B cell (primary cell): ENCODE results near the gene MX1. TPM values are rescaled to one million over a fixed set of nuclear protein-coding genes. Genes with fewer than 3 reads are reported as not detected.

Experiments
- ATAC-seq: fragments of 200-7000 bp; cut with Tn5 transposase; one replicate; pipeline ENCODE4 v1.10.0; 2021; ENCODE audit warnings: low read depth, mild to moderate bottlenecking, moderate number of reproducible peaks, moderate library complexity
- CTCF ChIA-PET: fragments of 350-600 bp; sonication (Branson Sonifier 250); formaldehyde crosslinking; loops from one replicate; lab custom pipeline; 2021; ENCODE audit warnings: antibody characterized with exemption, inconsistent platforms; lab: Charles Lee
- POLR2A ChIA-PET: fragments of 350-600 bp; sonication (Branson Sonifier 250); formaldehyde crosslinking; loops from one replicate; lab custom pipeline; 2021; ENCODE audit warnings: antibody characterized with exemption; lab: Charles Lee
- DNase-seq: peaks from one replicate; pipeline ENCODE4 v3.0.0; 2013
- H2AFZ ChIP-seq: 2 replicates; pipeline ENCODE4 v1.6.1; 2012; ENCODE audit warnings: mild to moderate bottlenecking, low read depth, low read length; ENCODE audit not compliant: insufficient read depth, poor library complexity, severe bottlenecking
- H3K27ac ChIP-seq, 2 donors: 1 replicate in 1 of 2; 2 replicates in 1 of 2; pipeline ENCODE4 v1.5.1; 2012 to 2013; ENCODE audit warnings: low read length in 2 of 2, mild to moderate bottlenecking in 2 of 2, moderate library complexity in 1 of 2
- H3K27me3 ChIP-seq, 4 experiments: fragments of 200-600 bp in 1 of 4; sonication (generic) in 1 of 4; replicated peaks in 1 of 4; 1 replicate in 2 of 4; 2 replicates in 2 of 4; pipeline versions ENCODE4 v1.6.1 to v1.7.0; 2013 to 2016; ENCODE audit warnings: low read length in 3 of 4, mild to moderate bottlenecking in 2 of 4, mixed read lengths in 1 of 4, moderate library complexity in 1 of 4; ENCODE audit not compliant: insufficient read depth in 4 of 4, control insufficient read depth in 3 of 4; ENCODE audit errors: control extremely low read depth in 1 of 4
- H3K36me3 ChIP-seq, 2 experiments: replicated peaks in 1 of 2; 1 replicate in 1 of 2; 2 replicates in 1 of 2; pipeline versions ENCODE4 v1.6.1 to v1.7.1; 2013; ENCODE audit warnings: low read length in 1 of 2; ENCODE audit not compliant: insufficient read depth in 2 of 2, control insufficient read depth in 1 of 2; ENCODE audit errors: control extremely low read depth in 1 of 2, extremely low read depth in 1 of 2
- H3K4me1 ChIP-seq, 2 donors: fragments of 200-600 bp in 1 of 2; sonication (generic) in 1 of 2; 1 replicate in 1 of 2; 2 replicates in 1 of 2; pipeline versions ENCODE4 v1.5.1 to v1.6.1; 2013 to 2017; ENCODE audit warnings: low read length in 2 of 2; ENCODE audit not compliant: control insufficient read depth in 2 of 2, insufficient read depth in 2 of 2
- H3K4me2 ChIP-seq: replicated peaks from 2 replicates; pipeline ENCODE3; 2012; ENCODE audit warnings: mild to moderate bottlenecking, low read depth, low read length; ENCODE audit not compliant: poor library complexity, severe bottlenecking
- H3K4me3 ChIP-seq, 5 experiments: fragments of 200-600 bp in 1 of 5; sonication (generic) in 1 of 5; 1 replicate in 3 of 5; 2 replicates in 2 of 5; pipeline versions ENCODE4 v1.5.1 to v1.7.0; 2011 to 2016; ENCODE audit warnings: low read length in 4 of 5, mild to moderate bottlenecking in 4 of 5, low read depth in 2 of 5, control low read depth in 1 of 5, moderate library complexity in 1 of 5; ENCODE audit not compliant: insufficient read depth in 1 of 5; ENCODE audit errors: control extremely low read depth in 1 of 5, extremely low read depth in 1 of 5
- H3K79me2 ChIP-seq: fragments of 200-600 bp; sonication (generic); one replicate; pipeline ENCODE4 v1.6.0; 2016; ENCODE audit warnings: low read length; ENCODE audit not compliant: control insufficient read depth, insufficient read depth
- H3K9ac ChIP-seq: fragments of 200-600 bp; sonication (generic); 2 replicates; pipeline ENCODE4 v1.6.1; 2017; ENCODE audit warnings: mild to moderate bottlenecking, low read length, moderate library complexity
- H3K9me3 ChIP-seq, 3 donors: one replicate each; pipeline versions ENCODE4 v1.6.1 to v1.7.1; 2013; ENCODE audit warnings: low read length in 2 of 3; ENCODE audit not compliant: control insufficient read depth in 2 of 3, insufficient read depth in 1 of 3; ENCODE audit errors: control extremely low read depth in 1 of 3
- H4K20me1 ChIP-seq: 2 replicates; pipeline ENCODE4 v1.6.0; 2012; ENCODE audit warnings: mild to moderate bottlenecking, low read length; ENCODE audit not compliant: insufficient read depth, control insufficient read depth, poor library complexity, severe bottlenecking
- H3K27ac Mint-ChIP-seq: one replicate; pipeline ENCODE4 v1.8.0; 2021; ENCODE audit warnings: mixed read lengths
- H3K27me3 Mint-ChIP-seq: one replicate; pipeline ENCODE4 v1.8.0; 2021; ENCODE audit warnings: mixed read lengths
- H3K4me1 Mint-ChIP-seq: one replicate; pipeline ENCODE4 v1.8.0; 2021; ENCODE audit warnings: mixed read lengths
- H3K4me3 Mint-ChIP-seq: one replicate; pipeline ENCODE4 v1.8.0; 2021; ENCODE audit warnings: mixed read lengths
- H3K9me3 Mint-ChIP-seq: one replicate; pipeline ENCODE4 v1.8.0; 2022; ENCODE audit warnings: mixed read lengths; ENCODE audit not compliant: insufficient read depth
- EZH2 ChIP-seq: IDR thresholded peaks from 2 replicates; pipeline ENCODE4 v1.6.1; 2012; ENCODE audit warnings: borderline replicate concordance, low read depth, mild to moderate bottlenecking, moderate library complexity, low read length; ENCODE audit not compliant: insufficient read depth, poor library complexity, severe bottlenecking
- WGBS: methylation state at CpG from one replicate; pipeline ENCODE4 v1.1.5; 2013; ENCODE audit warnings: missing lambda C conversion rate; ENCODE audit not compliant: insufficient coverage; 5-methylcytosine and 5-hydroxymethylcytosine counted together
- intact Hi-C: fragments of 100-400 bp; cut with micrococcal nuclease; formaldehyde crosslinking; loops from one replicate; pipeline ENCODE4 v1.10.0; 2022
- polyA plus RNA-seq: library from polyadenylated mRNA; depleted of rRNA; stranded (reverse); fragments of >200 nt; gene quantifications from 2 replicates; pipeline ENCODE4 v1.2.3, GENCODE V29; 2012
- total RNA-seq, 2 donors: library from RNA; stranded (reverse); fragments of 120-200 nt in 1 of 2; gene quantifications; 1 replicate in 1 of 2; 2 replicates in 1 of 2; pipeline versions ENCODE4 v1.2.3 to v1.2.4, GENCODE V29; 2013 to 2022
- TF ChIP-seq, protein P1 (sequence below): fragments of 200-600 bp; IDR thresholded peaks from one replicate; pipeline ENCODE4 v1.8.0; 2022; ENCODE audit warnings: antibody characterized with exemption, mild to moderate bottlenecking

Gene MX1
- total and polyA plus RNA-seq, 2 donors (not counting 1 experiment from before 2014, with no cell fraction given), result 57.6 to 62.9 TPM

DNA sequence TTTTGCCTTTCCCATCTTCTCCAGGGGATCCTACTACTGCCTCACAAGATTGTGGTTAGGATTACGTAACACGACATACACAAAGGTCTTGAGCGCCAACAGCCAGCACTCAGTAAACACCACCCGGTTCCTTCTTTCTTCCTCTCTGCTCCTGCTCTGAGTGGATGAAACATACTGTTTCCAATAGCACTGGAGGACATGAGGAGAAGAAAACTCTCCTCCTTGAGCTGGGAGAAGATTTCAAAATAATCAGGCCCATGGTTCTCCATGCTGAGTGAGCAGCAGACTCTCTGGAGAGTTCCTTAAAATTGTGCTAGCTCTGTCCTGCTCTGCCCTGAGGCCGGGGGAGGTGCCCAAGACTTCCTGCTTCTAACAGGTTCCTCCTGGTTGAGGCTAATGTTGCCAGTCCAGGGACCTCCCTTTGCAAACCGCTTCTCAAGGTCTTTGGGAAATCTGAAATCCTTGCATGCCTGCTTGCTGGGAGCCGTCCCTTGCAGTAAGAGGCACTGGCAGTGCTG is 29.4 kb upstream of the MX1 start:
- H3K9me3 ChIP-seq, result no peaks in the 10 kb centered on the region
- H3K27me3 ChIP-seq, result no peaks in the 10 kb centered on the region
- no peaks in the 10 kb centered on the region for H3K79me2 ChIP-seq
- H3K36me3 ChIP-seq, result peaks cover 3 to 60% of the 10 kb centered on the region in 2 experiments
- intact Hi-C loops, result no loop called here
- H3K9ac ChIP-seq, result no peak overlapping the region
- ChIA-PET POLR2A (interaction anchor here (0.6 kb wide), 1 partner anchor 23 kb away, joined by 7 read pairs; no protein-coding TSS in a partner anchor), CTCF (interaction anchor here (1.0 kb wide), 1 partner anchor 114 kb away, joined by 3 read pairs; no protein-coding TSS in a partner anchor)
- no peaks in the 10 kb centered on the region for H3K9me3 Mint-ChIP-seq
- no peaks in the 10 kb centered on the region for H4K20me1 ChIP-seq
- no peak for DNase-seq
- H3K4me3 ChIP-seq, result no peak overlapping the region
- H3K4me2 ChIP-seq, result peak overlapping the region; percentile 21
- no peaks in the 10 kb centered on the region for H3K27me3 Mint-ChIP-seq
- no peak overlapping the region for H3K4me3 Mint-ChIP-seq
- H3K4me1 Mint-ChIP-seq, result peaks cover 16% of the 10 kb centered on the region
- TF ChIP-seq, protein P1, sequence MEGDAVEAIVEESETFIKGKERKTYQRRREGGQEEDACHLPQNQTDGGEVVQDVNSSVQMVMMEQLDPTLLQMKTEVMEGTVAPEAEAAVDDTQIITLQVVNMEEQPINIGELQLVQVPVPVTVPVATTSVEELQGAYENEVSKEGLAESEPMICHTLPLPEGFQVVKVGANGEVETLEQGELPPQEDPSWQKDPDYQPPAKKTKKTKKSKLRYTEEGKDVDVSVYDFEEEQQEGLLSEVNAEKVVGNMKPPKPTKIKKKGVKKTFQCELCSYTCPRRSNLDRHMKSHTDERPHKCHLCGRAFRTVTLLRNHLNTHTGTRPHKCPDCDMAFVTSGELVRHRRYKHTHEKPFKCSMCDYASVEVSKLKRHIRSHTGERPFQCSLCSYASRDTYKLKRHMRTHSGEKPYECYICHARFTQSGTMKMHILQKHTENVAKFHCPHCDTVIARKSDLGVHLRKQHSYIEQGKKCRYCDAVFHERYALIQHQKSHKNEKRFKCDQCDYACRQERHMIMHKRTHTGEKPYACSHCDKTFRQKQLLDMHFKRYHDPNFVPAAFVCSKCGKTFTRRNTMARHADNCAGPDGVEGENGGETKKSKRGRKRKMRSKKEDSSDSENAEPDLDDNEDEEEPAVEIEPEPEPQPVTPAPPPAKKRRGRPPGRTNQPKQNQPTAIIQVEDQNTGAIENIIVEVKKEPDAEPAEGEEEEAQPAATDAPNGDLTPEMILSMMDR, result no peak
- peak overlapping the region; percentile 1 for H3K27ac Mint-ChIP-seq
- peaks cover 4 to 15% of the 10 kb centered on the region in 2 donors for H3K4me1 ChIP-seq
- H3K27ac ChIP-seq, result no peak overlapping the region
- no peak for ATAC-seq
- 41% methylated on average over 7 of the region's 7 CpGs for WGBS
- no peak overlapping the region for H2AFZ ChIP-seq

DNA sequence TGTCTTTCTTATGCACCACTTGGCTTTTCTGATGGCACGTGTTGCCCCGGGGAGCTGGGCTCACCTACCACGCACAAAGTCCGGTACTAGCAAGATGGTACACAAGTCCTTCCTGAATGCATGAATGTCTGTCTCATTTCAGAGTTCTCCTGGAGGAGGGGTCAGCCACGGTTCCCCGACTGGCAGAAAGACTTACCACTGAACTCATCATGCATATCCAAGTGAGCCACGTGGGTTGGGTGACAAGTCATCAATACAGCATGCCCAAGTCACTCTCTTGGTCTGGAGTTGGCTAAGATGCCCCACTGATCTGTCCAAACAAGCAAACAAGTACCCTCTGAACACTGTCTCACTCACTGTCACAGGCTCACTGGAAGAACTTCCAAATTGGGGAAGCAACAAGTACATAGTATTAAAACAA is 28.6 kb upstream of the MX1 start:
- Histone ChIP-seq H3K27ac (no peak overlapping the region), H3K36me3 (peaks cover 3 to 61% of the 10 kb centered on the region in 2 experiments), H3K79me2 (no peaks in the 10 kb centered on the region), H3K27me3 (no peaks in the 10 kb centered on the region), H3K9me3 (no peaks in the 10 kb centered on the region), H3K4me3 (no peak overlapping the region), H3K4me1 (peaks cover 4 to 15% of the 10 kb centered on the region in 2 donors), H2AFZ (no peak overlapping the region), H3K4me2 (no peak overlapping the region), H3K9ac (no peak overlapping the region), H4K20me1 (no peaks in the 10 kb centered on the region)
- ChIA-PET POLR2A (no interaction called here), CTCF (no interaction called here)
- H3K9me3 Mint-ChIP-seq, result no peaks in the 10 kb centered on the region
- no peaks in the 10 kb centered on the region for H3K27me3 Mint-ChIP-seq
- H3K4me1 Mint-ChIP-seq, result peaks cover 16% of the 10 kb centered on the region
- peak; percentile 28 for ATAC-seq
- no peak overlapping the region for H3K4me3 Mint-ChIP-seq
- TF ChIP-seq, protein P1, result no peak
- TF ChIP-seq EZH2, result no peak
- intact Hi-C loops, result no loop called here
- 57% methylated on average over 6 of the region's 7 CpGs for WGBS
- DNase-seq, result no peak
- H3K27ac Mint-ChIP-seq, result peak overlapping the region; percentile 73
